HG03108 (cell line): Measurements from ENCODE around the gene TCF12.
"Not testable (repeated sequence)": the region's sequence is repeated elsewhere in the genome, so short reads cannot be mapped to it uniquely, and the experiment has no call there.

Source experiments
- ATAC-seq: cut with Tn5 transposase; IDR thresholded peaks from one replicate; pipeline ENCODE4 v1.9.1; 2021; ENCODE audit warnings: moderate library complexity; ENCODE audit not compliant: unreplicated experiment

TCF12 gene

GRCh38 chr15:56944485-56944884 is 26.0 kb downstream of the TCF12 start:
- no peak for ATAC-seq

GRCh38 chr15:56946150-56946549 is 27.7 kb downstream of the TCF12 start:
- ATAC-seq: no peak

GRCh38 chr15:56948000-56948763 is 29.7 kb downstream of the TCF12 start:
- ATAC-seq: no peak

- no peak for ATAC-seq
These were observed 30.3 kb downstream of the TCF12 start for GRCh38 chr15:56948764-56949101.

- ATAC-seq: peak; percentile 86
These were observed 32.5 kb downstream of the TCF12 start for GRCh38 chr15:56950979-56951378.

GRCh38 chr15:56953790-56954189 is 35.3 kb downstream of the TCF12 start:
- ATAC-seq: no peak

GRCh38 chr15:56955011-56955410 is 36.6 kb downstream of the TCF12 start:
- ATAC-seq: not testable (repeated sequence)

- ATAC-seq: no peak
These were observed 38.1 kb downstream of the TCF12 start for GRCh38 chr15:56956538-56956937.

GRCh38 chr15:56957812-56958406 is 39.5 kb downstream of the TCF12 start:
- no peak for ATAC-seq

- ATAC-seq: no peak
These were observed 40.8 kb downstream of the TCF12 start for GRCh38 chr15:56959318-56959648.

- no peak for ATAC-seq
These were observed 41.7 kb downstream of the TCF12 start for GRCh38 chr15:56960116-56960515.

GRCh38 chr15:56963126-56963525 is 44.7 kb downstream of the TCF12 start:
- no peak for ATAC-seq

- no peak for ATAC-seq
These were observed 45.3 kb downstream of the TCF12 start for GRCh38 chr15:56963710-56964109.

GRCh38 chr15:56964182-56964581 is 45.7 kb downstream of the TCF12 start:
- ATAC-seq: no peak

- ATAC-seq: no peak
These were observed 47.0 kb downstream of the TCF12 start for GRCh38 chr15:56965231-56966013.

- no peak for ATAC-seq
These were observed 48.9 kb downstream of the TCF12 start for GRCh38 chr15:56967336-56967735.

GRCh38 chr15:56968256-56968655 is 49.8 kb downstream of the TCF12 start:
- ATAC-seq: no peak

- ATAC-seq: no peak
These were observed 50.4 kb downstream of the TCF12 start for GRCh38 chr15:56968821-56969220.

GRCh38 chr15:56969265-56969895 is 50.9 kb downstream of the TCF12 start:
- no peak for ATAC-seq

GRCh38 chr15:56971571-56971970 is 53.1 kb downstream of the TCF12 start:
- no peak for ATAC-seq

GRCh38 chr15:56972016-56972415 is 53.6 kb downstream of the TCF12 start:
- ATAC-seq: no peak

- no peak for ATAC-seq
These were observed 54.0 kb downstream of the TCF12 start for GRCh38 chr15:56972426-56972825.
